GM12878 (cell line): ENCODE data around the gene SLC26A1. TPM values are rescaled to one million over a fixed set of nuclear protein-coding genes. Genes with fewer than 3 reads are reported as not detected.
A peak's percentile ranks its signal among the peaks of the same experiment; 100 is the strongest.

Experiments used
- BHLHE40 ChIP-seq, 2 experiments: fragments of 450-650 bp in 1 of 2; IDR thresholded peaks; 2 replicates each; pipeline ENCODE4 v1.6.1; 2011 to 2017; ENCODE audit warnings: low read depth in 2 of 2, borderline replicate concordance in 1 of 2, improper control_type of control experiment in 1 of 2, low read length in 1 of 2, mild to moderate bottlenecking in 1 of 2
- FOXM1 ChIP-seq: IDR thresholded peaks from 2 replicates; pipeline ENCODE4 v1.6.1; 2012; ENCODE audit warnings: low read depth, mild to moderate bottlenecking, inconsistent platforms, low read length, moderate library complexity
- IKZF2 ChIP-seq, 2 experiments: fragments of 450-650 bp; IDR thresholded peaks; 2 replicates each; pipeline ENCODE4 v1.6.1; 2017; ENCODE audit warnings: mild to moderate bottlenecking in 2 of 2, moderate library complexity in 2 of 2
- MEF2B ChIP-seq: fragments of 450-650 bp; IDR thresholded peaks from 2 replicates; pipeline ENCODE4 v1.6.1; 2018; ENCODE audit warnings: mild to moderate bottlenecking, moderate library complexity; ENCODE audit not compliant: partially characterized antibody, poor library complexity, severe bottlenecking
- POU2F2 ChIP-seq: IDR thresholded peaks from 3 replicates; pipeline ENCODE4 v1.6.1; 2011; ENCODE audit warnings: low read depth, mild to moderate bottlenecking, low read length, borderline replicate concordance
- SREBF1 ChIP-seq: IDR thresholded peaks from 2 replicates; pipeline ENCODE4 v1.6.1; 2012; ENCODE audit warnings: mild to moderate bottlenecking, low read length
- YBX1 ChIP-seq: fragments of 450-650 bp; IDR thresholded peaks from 2 replicates; pipeline ENCODE4 v1.6.1; 2016; ENCODE audit warnings: antibody characterized with exemption
- polyA plus RNA-seq, 11 experiments: library from polyadenylated mRNA; depleted of rRNA in 4 of 11; unstranded in 6 of 11; stranded (reverse) in 5 of 11; fragments of >200 nt; fragmentation: Nextera tagmentation in 4 of 11; fragmentation: Illumina TruSeq in 1 of 11; extraction: Ambion mirVana in 4 of 11; extraction: Trizol in 1 of 11; gene quantifications; 1 replicate in 1 of 11; 2 replicates in 10 of 11; pipeline versions ENCODE4 v1.2.1 to v1.2.3, GENCODE V29; 2011 to 2016; ENCODE audit warnings: inconsistent platforms in 2 of 11, missing spikeins in 2 of 11, low read depth in 1 of 11
- total RNA-seq, 4 experiments: library from RNA; depleted of rRNA in 3 of 4; stranded (reverse); fragments of >200 nt in 3 of 4; fragmentation: Illumina TruSeq in 1 of 4; extraction: Trizol in 1 of 4; gene quantifications; 2 replicates each; pipeline versions ENCODE4 v1.2.1 to v1.2.3, GENCODE V29; 2013 to 2021
- TF ChIP-seq, protein P1 (sequence below): fragments of 450-650 bp; IDR thresholded peaks from 2 replicates; pipeline ENCODE4 v1.6.1; 2017; ENCODE audit warnings: mild to moderate bottlenecking, moderate library complexity
- TF ChIP-seq, protein P2 (sequence below): fragments of 450-650 bp; IDR thresholded peaks from 2 replicates; pipeline ENCODE4 v1.6.1; 2018; ENCODE audit warnings: borderline replicate concordance, mild to moderate bottlenecking; ENCODE audit not compliant: partially characterized antibody

Gene SLC26A1
- total and polyA plus RNA-seq, 10 of the 15 experiments (the other 5 are each of a cell fraction or from before 2014, with no cell fraction given): 0.05 to 0.96 (median 0.28) TPM; not detected in 5

DNA sequence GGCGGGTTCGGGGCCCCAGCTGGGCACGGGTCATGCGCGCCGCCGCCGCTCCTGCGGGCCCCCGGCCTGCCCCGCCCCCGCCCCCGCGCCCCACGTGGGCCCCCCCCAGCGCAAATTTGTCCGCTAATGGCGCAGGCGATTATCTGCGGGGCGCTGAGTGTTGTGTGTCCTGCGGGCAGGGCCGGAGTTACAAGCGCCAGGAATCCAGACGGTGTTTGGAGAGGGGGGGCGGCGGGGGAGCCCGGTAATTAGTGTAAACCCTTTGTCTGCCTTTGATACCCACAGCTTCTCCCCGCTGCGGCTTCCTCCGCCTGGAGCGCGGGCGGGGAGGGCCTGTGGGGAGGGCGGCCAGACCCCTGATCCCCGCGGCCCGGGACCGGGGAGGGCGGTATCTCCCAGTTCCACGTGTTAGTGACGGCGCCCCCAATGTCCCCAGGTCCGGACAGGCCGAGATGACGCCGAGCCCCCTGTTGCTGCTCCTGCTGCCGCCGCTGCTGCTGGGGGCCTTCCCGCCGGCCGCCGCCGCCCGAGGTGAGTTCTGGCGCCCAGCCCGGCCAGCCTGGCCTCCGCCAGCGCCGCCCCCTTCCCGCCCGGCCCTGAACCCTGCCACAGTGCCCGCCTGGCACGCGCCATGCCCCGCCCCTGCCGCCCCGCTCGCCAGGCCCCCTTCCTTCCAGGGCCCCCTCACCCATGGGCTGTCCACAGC, 19.0 kb upstream of the SLC26A1 start (continued):
- TF ChIP-seq MEF2B: no peak
- TF ChIP-seq, protein P1, sequence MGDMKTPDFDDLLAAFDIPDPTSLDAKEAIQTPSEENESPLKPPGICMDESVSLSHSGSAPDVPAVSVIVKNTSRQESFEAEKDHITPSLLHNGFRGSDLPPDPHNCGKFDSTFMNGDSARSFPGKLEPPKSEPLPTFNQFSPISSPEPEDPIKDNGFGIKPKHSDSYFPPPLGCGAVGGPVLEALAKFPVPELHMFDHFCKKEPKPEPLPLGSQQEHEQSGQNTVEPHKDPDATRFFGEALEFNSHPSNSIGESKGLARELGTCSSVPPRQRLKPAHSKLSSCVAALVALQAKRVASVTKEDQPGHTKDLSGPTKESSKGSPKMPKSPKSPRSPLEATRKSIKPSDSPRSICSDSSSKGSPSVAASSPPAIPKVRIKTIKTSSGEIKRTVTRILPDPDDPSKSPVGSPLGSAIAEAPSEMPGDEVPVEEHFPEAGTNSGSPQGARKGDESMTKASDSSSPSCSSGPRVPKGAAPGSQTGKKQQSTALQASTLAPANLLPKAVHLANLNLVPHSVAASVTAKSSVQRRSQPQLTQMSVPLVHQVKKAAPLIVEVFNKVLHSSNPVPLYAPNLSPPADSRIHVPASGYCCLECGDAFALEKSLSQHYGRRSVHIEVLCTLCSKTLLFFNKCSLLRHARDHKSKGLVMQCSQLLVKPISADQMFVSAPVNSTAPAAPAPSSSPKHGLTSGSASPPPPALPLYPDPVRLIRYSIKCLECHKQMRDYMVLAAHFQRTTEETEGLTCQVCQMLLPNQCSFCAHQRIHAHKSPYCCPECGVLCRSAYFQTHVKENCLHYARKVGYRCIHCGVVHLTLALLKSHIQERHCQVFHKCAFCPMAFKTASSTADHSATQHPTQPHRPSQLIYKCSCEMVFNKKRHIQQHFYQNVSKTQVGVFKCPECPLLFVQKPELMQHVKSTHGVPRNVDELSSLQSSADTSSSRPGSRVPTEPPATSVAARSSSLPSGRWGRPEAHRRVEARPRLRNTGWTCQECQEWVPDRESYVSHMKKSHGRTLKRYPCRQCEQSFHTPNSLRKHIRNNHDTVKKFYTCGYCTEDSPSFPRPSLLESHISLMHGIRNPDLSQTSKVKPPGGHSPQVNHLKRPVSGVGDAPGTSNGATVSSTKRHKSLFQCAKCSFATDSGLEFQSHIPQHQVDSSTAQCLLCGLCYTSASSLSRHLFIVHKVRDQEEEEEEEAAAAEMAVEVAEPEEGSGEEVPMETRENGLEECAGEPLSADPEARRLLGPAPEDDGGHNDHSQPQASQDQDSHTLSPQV: no peak
- TF ChIP-seq BHLHE40 (IDR thresholded peaks at IDR 0.05; ENCODE audit: borderline replicate concordance in 1 of 2, low read depth in 2 of 2, low read length in 1 of 2): peak in 1 of 2 experiments; percentile 21; a peak in 1 of 4 replicates
- no peak for TF ChIP-seq IKZF2 (IDR thresholded peaks at IDR 0.05)
- no peak for TF ChIP-seq YBX1
- no peak for TF ChIP-seq POU2F2
- no peak for TF ChIP-seq FOXM1
- TF ChIP-seq, protein P2, sequence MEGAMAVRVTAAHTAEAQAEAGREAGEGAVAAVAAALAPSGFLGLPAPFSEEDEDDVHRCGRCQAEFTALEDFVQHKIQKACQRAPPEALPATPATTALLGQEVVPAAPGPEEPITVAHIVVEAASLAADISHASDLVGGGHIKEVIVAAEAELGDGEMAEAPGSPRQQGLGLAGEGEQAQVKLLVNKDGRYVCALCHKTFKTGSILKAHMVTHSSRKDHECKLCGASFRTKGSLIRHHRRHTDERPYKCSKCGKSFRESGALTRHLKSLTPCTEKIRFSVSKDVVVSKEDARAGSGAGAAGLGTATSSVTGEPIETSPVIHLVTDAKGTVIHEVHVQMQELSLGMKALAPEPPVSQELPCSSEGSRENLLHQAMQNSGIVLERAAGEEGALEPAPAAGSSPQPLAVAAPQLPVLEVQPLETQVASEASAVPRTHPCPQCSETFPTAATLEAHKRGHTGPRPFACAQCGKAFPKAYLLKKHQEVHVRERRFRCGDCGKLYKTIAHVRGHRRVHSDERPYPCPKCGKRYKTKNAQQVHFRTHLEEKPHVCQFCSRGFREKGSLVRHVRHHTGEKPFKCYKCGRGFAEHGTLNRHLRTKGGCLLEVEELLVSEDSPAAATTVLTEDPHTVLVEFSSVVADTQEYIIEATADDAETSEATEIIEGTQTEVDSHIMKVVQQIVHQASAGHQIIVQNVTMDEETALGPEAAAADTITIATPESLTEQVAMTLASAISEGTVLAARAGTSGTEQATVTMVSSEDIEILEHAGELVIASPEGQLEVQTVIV: no peak
- no peak for TF ChIP-seq SREBF1
